HepG2 (cell line): ENCODE results near the gene HCFC1. TPM values are rescaled to one million over a fixed set of nuclear protein-coding genes. Genes with fewer than 3 reads are reported as not detected.

Experiments used
- AHDC1 ChIP-seq: sonication (generic); formaldehyde crosslinking; IDR thresholded peaks from 2 replicates; pipeline ENCODE4 v1.5.1; 2020; ENCODE audit warnings: mild to moderate bottlenecking, missing genetic modification reagents, borderline replicate concordance
- CREB3 ChIP-seq: sonication (generic); formaldehyde crosslinking; IDR thresholded peaks from 2 replicates; pipeline ENCODE4 v1.5.0; 2020; ENCODE audit warnings: missing genetic modification reagents
- CTCF ChIP-seq: sonication (generic); formaldehyde crosslinking; IDR thresholded peaks from 2 replicates; pipeline ENCODE4 v1.5.0; 2020; ENCODE audit warnings: mild to moderate bottlenecking, missing genetic modification reagents, moderate library complexity
- GRHL1 ChIP-seq: sonication (generic); formaldehyde crosslinking; conservative IDR thresholded peaks from 2 replicates; pipeline ENCODE4 v1.8.0; 2022; ENCODE audit warnings: missing genetic modification reagents
- HMGXB4 ChIP-seq, 2 experiments: sonication (generic) in 1 of 2; formaldehyde crosslinking in 1 of 2; IDR thresholded peaks; 2 replicates each; pipeline versions ENCODE4 v1.4.0 to v1.6.1; 2018 to 2020; ENCODE audit warnings: missing genetic modification reagents in 2 of 2, borderline replicate concordance in 1 of 2, low read depth in 1 of 2, mild to moderate bottlenecking in 1 of 2, missing biosample characterization in 1 of 2
- HNRNPH1 ChIP-seq: fragments of 200-400 bp; formaldehyde crosslinking; optimal IDR thresholded peaks from 2 replicates; pipeline ENCODE3; 2017; ENCODE audit warnings: mild to moderate bottlenecking, low read depth, low read length
- MAFF ChIP-seq: IDR thresholded peaks from 2 replicates; pipeline ENCODE4 v1.6.1; 2011; ENCODE audit warnings: low read depth, low read length, improper control_type of control experiment
- NKX3-1 ChIP-seq: sonication (generic); formaldehyde crosslinking; IDR thresholded peaks from 2 replicates; pipeline ENCODE4 v1.5.0; 2020; ENCODE audit warnings: missing genetic modification reagents
- PHF8 ChIP-seq: sonication (generic); formaldehyde crosslinking; IDR thresholded peaks from 2 replicates; pipeline ENCODE4 v1.5.0; 2020; ENCODE audit warnings: missing genetic modification reagents
- RFX1 ChIP-seq: fragments of 450-650 bp; IDR thresholded peaks from 2 replicates; pipeline ENCODE4 v1.6.1; 2017
- ZBTB2 ChIP-seq: sonication (generic); formaldehyde crosslinking; IDR thresholded peaks from 2 replicates; pipeline ENCODE4 v1.8.0; 2022; ENCODE audit warnings: low read depth, missing genetic modification reagents
- ZNF180 ChIP-seq: sonication (generic); formaldehyde crosslinking; IDR thresholded peaks from 2 replicates; pipeline ENCODE4 v1.4.0; 2020; ENCODE audit warnings: low read depth, missing genetic modification reagents, borderline replicate concordance
- ZNF543 ChIP-seq: sonication (generic); formaldehyde crosslinking; IDR thresholded peaks from 2 replicates; pipeline ENCODE4 v1.4.0; 2020; ENCODE audit warnings: mild to moderate bottlenecking, missing genetic modification reagents
- ZNF547 ChIP-seq: sonication (generic); formaldehyde crosslinking; IDR thresholded peaks from 2 replicates; pipeline ENCODE4 v1.5.1; 2020; ENCODE audit warnings: mild to moderate bottlenecking, missing genetic modification reagents
- polyA plus RNA-seq, 8 experiments: library from polyadenylated mRNA; depleted of rRNA in 3 of 8; stranded (reverse) in 7 of 8; unstranded in 1 of 8; fragments of >200 nt; fragmentation: Illumina TruSeq in 4 of 8; extraction: Trizol in 4 of 8; gene quantifications; 2 replicates each; pipeline versions ENCODE4 v1.2.1 to v1.2.3, GENCODE V29; 2011 to 2016; ENCODE audit warnings: low read depth in 4 of 8, missing spikeins in 1 of 8, mixed read lengths in 1 of 8; ENCODE audit not compliant: insufficient read depth in 1 of 8
- total RNA-seq, 5 experiments: library from RNA; depleted of rRNA; stranded (reverse); fragments of >200 nt; fragmentation: Illumina TruSeq; extraction: Trizol; gene quantifications; 2 replicates each; pipeline ENCODE4 v1.2.3, GENCODE V29; 2016; ENCODE audit warnings: low read depth in 1 of 5

Gene HCFC1
- total and polyA plus RNA-seq, 2 of the 13 experiments (the other 11 are each of a cell fraction or from before 2014, with no cell fraction given): 5.8 to 17.8 TPM

- TF ChIP-seq HMGXB4 (CRISPR knock-in tag; IDR thresholded peaks at IDR 0.05; ENCODE audit: borderline replicate concordance in 1 of 2, low read depth in 1 of 2) (0 out of 4 replicates have a peak, but pooled peaks of 1 of the 2 experiments have one; percentile 9), AHDC1 (CRISPR knock-in tag) (no peak), RFX1 (no peak), ZNF180 (no peak), PHF8 (CRISPR knock-in tag) (no peak), CTCF (CRISPR knock-in tag) (peak; percentile 64), CREB3 (CRISPR knock-in tag) (no peak), ZNF547 (CRISPR knock-in tag) (no peak), GRHL1 (CRISPR knock-in tag) (no peak), ZBTB2 (no peak), HNRNPH1 (no peak), MAFF (no peak), NKX3-1 (CRISPR knock-in tag) (no peak), ZNF543 (CRISPR knock-in tag) (no peak)
Measured at GRCh38 chrX:153922932-153923857, 48.4 kb downstream of the HCFC1 start (continued).
